Epithelial cell of proximal tubule (primary cell): Measurements from ENCODE around the gene PIGV. TPM values are rescaled to one million over a fixed set of nuclear protein-coding genes. Genes with fewer than 3 reads are reported as not detected.

Source experiments
- DNase-seq: peaks from one replicate; pipeline ENCODE4 v3.0.0-alpha.2; 2011; ENCODE audit warnings: low read depth
- H3K4me3 ChIP-seq: 2 replicates; pipeline ENCODE4 v1.5.1; 2011; ENCODE audit warnings: low read depth, mild to moderate bottlenecking, low read length
- total RNA-seq: library from RNA; depleted of rRNA; stranded (reverse); fragments of >200 nt; gene quantifications from 2 replicates; pipeline ENCODE4 v1.2.3, GENCODE V29; 2015
- TF ChIP-seq, protein P1 (sequence below): conservative IDR thresholded peaks from 2 replicates; pipeline ENCODE4 v1.5.1; 2012; ENCODE audit warnings: low read depth, mild to moderate bottlenecking, low read length

PIGV gene
- total RNA-seq, 1 donor from 2014 or later: 12.6 TPM

DNA sequence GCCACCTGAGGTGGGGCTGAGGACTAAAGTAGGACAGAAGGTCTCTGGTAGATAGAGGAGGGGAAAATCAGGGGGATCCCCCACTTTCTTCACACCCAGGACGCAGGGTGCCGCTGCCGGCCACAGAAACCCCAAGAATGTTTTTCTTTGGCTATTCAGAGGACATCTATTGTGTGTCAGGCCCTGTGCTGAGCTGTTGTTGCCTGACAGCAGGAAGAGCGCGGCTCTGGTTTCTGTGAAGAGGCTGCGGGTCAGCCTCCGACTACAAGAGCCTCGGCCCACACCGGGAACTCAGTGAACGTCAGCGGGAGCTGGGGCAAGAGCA, 407 bp upstream of the PIGV start:
- TF ChIP-seq, protein P1, sequence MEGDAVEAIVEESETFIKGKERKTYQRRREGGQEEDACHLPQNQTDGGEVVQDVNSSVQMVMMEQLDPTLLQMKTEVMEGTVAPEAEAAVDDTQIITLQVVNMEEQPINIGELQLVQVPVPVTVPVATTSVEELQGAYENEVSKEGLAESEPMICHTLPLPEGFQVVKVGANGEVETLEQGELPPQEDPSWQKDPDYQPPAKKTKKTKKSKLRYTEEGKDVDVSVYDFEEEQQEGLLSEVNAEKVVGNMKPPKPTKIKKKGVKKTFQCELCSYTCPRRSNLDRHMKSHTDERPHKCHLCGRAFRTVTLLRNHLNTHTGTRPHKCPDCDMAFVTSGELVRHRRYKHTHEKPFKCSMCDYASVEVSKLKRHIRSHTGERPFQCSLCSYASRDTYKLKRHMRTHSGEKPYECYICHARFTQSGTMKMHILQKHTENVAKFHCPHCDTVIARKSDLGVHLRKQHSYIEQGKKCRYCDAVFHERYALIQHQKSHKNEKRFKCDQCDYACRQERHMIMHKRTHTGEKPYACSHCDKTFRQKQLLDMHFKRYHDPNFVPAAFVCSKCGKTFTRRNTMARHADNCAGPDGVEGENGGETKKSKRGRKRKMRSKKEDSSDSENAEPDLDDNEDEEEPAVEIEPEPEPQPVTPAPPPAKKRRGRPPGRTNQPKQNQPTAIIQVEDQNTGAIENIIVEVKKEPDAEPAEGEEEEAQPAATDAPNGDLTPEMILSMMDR: no peak
- peak overlapping the region; percentile 80 for H3K4me3 ChIP-seq
- no peak for DNase-seq

DNA sequence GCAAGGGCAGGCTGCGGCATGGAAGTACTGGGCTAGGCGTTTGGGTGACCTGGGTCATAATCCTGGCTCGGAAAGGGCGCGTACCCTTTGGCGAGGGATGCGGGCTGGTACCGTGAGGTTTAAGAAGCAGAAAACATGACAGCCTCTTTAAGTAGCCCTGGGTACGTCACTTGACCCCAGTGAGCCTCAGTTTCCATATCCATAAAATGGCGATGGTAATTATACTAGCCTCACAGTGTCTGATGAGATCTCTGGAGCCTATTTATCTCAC, 700 bp downstream of the PIGV start:
- TF ChIP-seq, protein P1: no peak
- peak overlapping the region; percentile 80 for H3K4me3 ChIP-seq
- no peak for DNase-seq

DNA sequence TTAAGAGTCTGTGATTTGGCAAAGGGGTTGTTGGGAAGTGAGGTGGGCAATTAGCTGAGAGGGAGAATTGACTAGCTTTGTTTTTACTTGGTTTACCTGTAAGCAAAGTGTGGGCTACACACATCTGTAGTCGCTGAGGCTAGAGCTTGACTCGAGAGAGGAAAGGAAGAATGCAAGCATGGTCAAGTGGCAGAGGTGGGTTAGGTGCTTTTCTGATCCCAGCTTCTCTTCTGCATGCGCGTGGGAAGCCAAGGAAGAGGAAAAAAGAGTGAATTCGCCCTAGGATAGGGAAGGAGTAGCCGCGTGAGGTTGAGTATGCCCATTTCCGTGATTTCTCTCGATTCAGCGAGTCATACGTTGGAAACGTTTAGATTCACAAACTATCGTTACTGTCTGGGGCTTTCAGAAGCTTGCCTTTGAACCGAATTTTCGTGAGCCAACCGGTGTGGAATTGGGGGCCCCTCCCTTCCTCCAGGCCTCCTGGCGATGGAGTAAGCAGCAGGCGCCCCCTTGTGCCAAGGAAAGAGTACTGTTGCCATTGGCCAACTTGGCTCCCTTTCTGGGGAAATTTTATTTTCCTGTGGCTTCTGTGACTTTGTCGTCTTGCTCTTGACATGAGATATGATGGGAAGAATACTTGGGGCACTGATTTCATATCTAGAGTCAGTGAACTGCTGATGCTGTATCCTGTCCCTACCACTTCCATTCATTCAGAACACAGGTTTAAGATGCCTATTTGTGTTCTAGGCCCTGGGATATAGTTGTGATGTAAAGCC, 1.3 kb downstream of the PIGV start:
- no peak for DNase-seq
- H3K4me3 ChIP-seq: peak overlapping the region; percentile 80
- TF ChIP-seq, protein P1: peak; percentile 98

DNA sequence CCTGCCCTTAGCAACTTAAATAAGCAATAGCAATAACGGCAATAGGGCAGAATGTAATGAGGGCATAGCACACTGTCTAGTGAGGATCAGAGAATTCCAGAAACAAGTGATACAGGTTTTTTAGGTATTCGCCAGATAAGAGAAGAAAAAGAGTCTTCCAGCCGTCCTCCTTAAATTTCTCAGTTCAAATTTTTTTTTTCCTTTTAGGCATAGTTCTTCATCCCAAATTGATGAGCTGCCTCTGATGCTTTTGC, 1.8 kb downstream of the PIGV start:
- H3K4me3 ChIP-seq: no peak overlapping the region
- TF ChIP-seq, protein P1: no peak
- no peak for DNase-seq

DNA sequence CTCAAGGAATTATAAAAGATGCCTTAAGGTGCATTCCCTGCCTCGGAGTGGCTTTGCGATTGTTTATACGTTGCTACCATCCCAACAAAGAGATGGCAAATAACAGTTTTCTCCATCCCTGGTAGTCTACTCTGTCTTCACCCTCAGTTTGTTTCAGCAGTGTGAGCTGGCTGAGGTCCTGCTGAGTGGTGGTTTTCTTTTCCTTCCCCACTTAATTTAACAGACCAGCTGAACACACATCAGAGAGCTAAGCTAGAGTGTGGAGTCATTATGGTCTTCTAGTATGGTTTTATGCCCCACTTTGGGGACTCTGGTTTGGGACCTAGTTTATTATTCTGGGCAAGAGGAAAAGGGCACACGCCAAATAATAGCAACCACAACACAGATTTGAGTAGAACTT, 2.2 kb downstream of the PIGV start:
- H3K4me3 ChIP-seq: no peak overlapping the region
- DNase-seq: no peak
- TF ChIP-seq, protein P1: no peak

DNA sequence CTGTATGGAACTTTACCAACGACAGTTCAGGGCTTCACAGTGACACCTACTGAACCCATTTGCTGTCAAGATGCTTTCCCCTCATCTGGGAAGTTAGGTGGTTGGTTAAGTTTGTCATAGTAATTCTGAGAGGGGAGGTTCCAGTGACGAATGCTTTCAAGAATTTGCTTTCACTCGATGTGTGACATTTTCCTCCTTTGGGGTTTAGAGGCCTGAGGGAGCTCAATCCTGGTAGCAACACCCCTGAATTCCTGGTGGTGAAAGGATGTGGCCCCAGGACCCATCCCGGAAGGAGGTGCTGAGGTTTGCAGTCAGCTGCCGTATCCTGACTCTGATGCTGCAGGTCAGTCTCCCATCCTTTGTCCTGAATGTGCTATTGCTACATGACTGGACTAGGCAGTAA, 2.8 kb downstream of the PIGV start:
- no peak for DNase-seq
- no peak overlapping the region for H3K4me3 ChIP-seq
- TF ChIP-seq, protein P1: no peak

DNA sequence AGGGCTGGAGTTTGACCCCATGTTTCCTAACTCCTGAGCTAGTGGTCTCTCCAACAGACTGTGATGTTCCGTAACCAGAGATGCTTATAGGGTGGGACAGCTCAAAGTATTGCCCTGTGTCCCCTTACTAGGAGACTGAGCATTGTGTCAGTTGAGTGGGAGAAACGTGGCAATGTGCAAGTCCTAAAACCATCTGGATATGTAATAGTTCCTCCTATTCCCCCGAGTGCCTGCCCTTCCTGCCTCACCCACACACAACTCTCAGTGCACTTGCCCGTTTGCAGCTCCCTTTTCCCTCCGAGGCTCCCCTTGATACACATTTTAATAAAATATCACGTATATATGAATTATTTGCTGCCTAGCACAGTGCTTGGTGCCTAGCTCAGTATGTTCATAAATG, 3.4 kb downstream of the PIGV start:
- no peak for DNase-seq
- TF ChIP-seq, protein P1: no peak
- H3K4me3 ChIP-seq: no peak overlapping the region
